ENCODE results near the gene SLC16A8. TPM values are rescaled to one million over a fixed set of nuclear protein-coding genes. Genes with fewer than 3 reads are reported as not detected.
"Not testable (repeated sequence)": the region's sequence is repeated elsewhere in the genome, so short reads cannot be mapped to it uniquely, and the experiment has no call there.

The SLC16A8 gene
- total RNA-seq, 2 donors from 2014 or later: not detected

- Mint-ChIP-seq H3K27me3 (no peaks in the 10 kb centered on the region), H3K4me1 (peaks cover 3% of the 10 kb centered on the region), H3K4me3 (no peak overlapping the region), H3K36me3 (ENCODE audit: low read depth) (peaks cover 2% of the 10 kb centered on the region), H3K27ac (peak overlapping the region; percentile 4)
- H3K9me3 ChIP-seq (ENCODE audit: control insufficient read depth, low read length, poor library complexity, severe bottlenecking): no peaks in the 10 kb centered on the region
- ATAC-seq: no peak
- DNase-seq: no peak
Observed at GRCh38 chr22:38122616-38123015, 38.6 kb upstream of the SLC16A8 start.

- H3K9me3 ChIP-seq (ENCODE audit: control insufficient read depth, low read length, poor library complexity, severe bottlenecking): no peaks in the 10 kb centered on the region
- no peak for DNase-seq
- no peaks in the 10 kb centered on the region for H3K27me3 Mint-ChIP-seq
- no peak overlapping the region for H3K27ac Mint-ChIP-seq
- peaks cover 3% of the 10 kb centered on the region for H3K4me1 Mint-ChIP-seq
- H3K36me3 Mint-ChIP-seq (ENCODE audit: low read depth): peaks cover 2% of the 10 kb centered on the region
- no peak for ATAC-seq
- H3K4me3 Mint-ChIP-seq: no peak overlapping the region
Observed at GRCh38 chr22:38120359-38121110, 36.6 kb upstream of the SLC16A8 start.

- H3K4me3 Mint-ChIP-seq; H3K4me1 Mint-ChIP-seq; H3K27me3 Mint-ChIP-seq; H3K36me3 Mint-ChIP-seq (ENCODE audit: low read depth); H3K9me3 ChIP-seq (ENCODE audit: control insufficient read depth, low read length, poor library complexity, severe bottlenecking); DNase-seq; ATAC-seq: not testable (repeated sequence)
- peak overlapping the region; percentile 27 for H3K27ac Mint-ChIP-seq
Observed at GRCh38 chr22:38118747-38119146, 34.8 kb upstream of the SLC16A8 start.

GRCh38 chr22:38118182-38118581 lies 34.2 kb upstream of the SLC16A8 start:
- no peaks in the 10 kb centered on the region for H3K9me3 ChIP-seq (ENCODE audit: control insufficient read depth, low read length, poor library complexity, severe bottlenecking)
- no peak overlapping the region for H3K27ac Mint-ChIP-seq
- peaks cover 2% of the 10 kb centered on the region for H3K36me3 Mint-ChIP-seq (ENCODE audit: low read depth)
- ATAC-seq (no peak), DNase-seq (no peak)
- peaks cover 6% of the 10 kb centered on the region for H3K4me1 Mint-ChIP-seq
- no peaks in the 10 kb centered on the region for H3K27me3 Mint-ChIP-seq
- H3K4me3 Mint-ChIP-seq: no peak overlapping the region

GRCh38 chr22:38117556-38117955 lies 33.6 kb upstream of the SLC16A8 start:
- not testable (repeated sequence) for H3K27me3 Mint-ChIP-seq; H3K27ac Mint-ChIP-seq; H3K36me3 Mint-ChIP-seq (ENCODE audit: low read depth); H3K4me3 Mint-ChIP-seq; DNase-seq; ATAC-seq; H3K9me3 ChIP-seq (ENCODE audit: control insufficient read depth, low read length, poor library complexity, severe bottlenecking); H3K4me1 Mint-ChIP-seq

GRCh38 chr22:38115423-38116205 lies 31.6 kb upstream of the SLC16A8 start:
- no peaks in the 10 kb centered on the region for H3K9me3 ChIP-seq (ENCODE audit: control insufficient read depth, low read length, poor library complexity, severe bottlenecking)
- H3K27me3 Mint-ChIP-seq: no peaks in the 10 kb centered on the region
- peaks cover 4% of the 10 kb centered on the region for H3K36me3 Mint-ChIP-seq (ENCODE audit: low read depth)
- H3K27ac Mint-ChIP-seq: no peak overlapping the region
- H3K4me3 Mint-ChIP-seq: no peak overlapping the region
- peaks cover 8% of the 10 kb centered on the region for H3K4me1 Mint-ChIP-seq
- DNase-seq (no peak), ATAC-seq (no peak)

- ATAC-seq: peak; percentile 91
- peak overlapping the region; percentile 27 for H3K27ac Mint-ChIP-seq
Observed at GRCh38 chr22:38114484-38115398, 30.8 kb upstream of the SLC16A8 start.

GRCh38 chr22:38112381-38112780 lies 28.4 kb upstream of the SLC16A8 start:
- no peak overlapping the region for H3K4me3 Mint-ChIP-seq
- H3K36me3 Mint-ChIP-seq (ENCODE audit: low read depth): peaks cover 4% of the 10 kb centered on the region
- no peak for DNase-seq
- H3K27ac Mint-ChIP-seq: no peak overlapping the region
- no peak for ATAC-seq
- no peaks in the 10 kb centered on the region for H3K9me3 ChIP-seq (ENCODE audit: control insufficient read depth, low read length, poor library complexity, severe bottlenecking)
- H3K4me1 Mint-ChIP-seq: peaks cover 10% of the 10 kb centered on the region
- no peaks in the 10 kb centered on the region for H3K27me3 Mint-ChIP-seq

More at GRCh38 chr22:38114484-38115398, 30.8 kb upstream of the SLC16A8 start:
- H3K9me3 ChIP-seq (ENCODE audit: control insufficient read depth, low read length, poor library complexity, severe bottlenecking): no peaks in the 10 kb centered on the region
- peak; percentile 54 to 79 (median 61) for DNase-seq
- Mint-ChIP-seq H3K27me3 (no peaks in the 10 kb centered on the region), H3K4me3 (no peak overlapping the region), H3K4me1 (peaks cover 8% of the 10 kb centered on the region), H3K36me3 (ENCODE audit: low read depth) (peaks cover 4% of the 10 kb centered on the region)

GRCh38 chr22:38111925-38112355 lies 28.0 kb upstream of the SLC16A8 start:
- no peaks in the 10 kb centered on the region for H3K9me3 ChIP-seq (ENCODE audit: control insufficient read depth, low read length, poor library complexity, severe bottlenecking)
- H3K4me3 Mint-ChIP-seq: no peak overlapping the region
- peaks cover 4% of the 10 kb centered on the region for H3K36me3 Mint-ChIP-seq (ENCODE audit: low read depth)
- ATAC-seq (no peak), DNase-seq (no peak)
- no peak overlapping the region for H3K27ac Mint-ChIP-seq
- H3K4me1 Mint-ChIP-seq: peaks cover 10% of the 10 kb centered on the region
- H3K27me3 Mint-ChIP-seq: no peaks in the 10 kb centered on the region

GRCh38 chr22:38110863-38111852 lies 27.2 kb upstream of the SLC16A8 start:
- Mint-ChIP-seq H3K27me3 (no peaks in the 10 kb centered on the region), H3K4me1 (peaks cover 10% of the 10 kb centered on the region), H3K4me3 (peak overlapping the region; percentile 21), H3K36me3 (ENCODE audit: low read depth) (peaks cover 4% of the 10 kb centered on the region), H3K27ac (peak overlapping the region; percentile 41)
- H3K9me3 ChIP-seq (ENCODE audit: control insufficient read depth, low read length, poor library complexity, severe bottlenecking): no peaks in the 10 kb centered on the region
- ATAC-seq (no peak), DNase-seq (no peak)

GRCh38 chr22:38110008-38110862 lies 26.3 kb upstream of the SLC16A8 start, which contains the start of gene BAIAP2L2:
BAIAP2L2 (minus strand) TSS chr22:38110684; CDS start chr22:38110525, 159 bp downstream.
- no peaks in the 10 kb centered on the region for H3K9me3 ChIP-seq (ENCODE audit: control insufficient read depth, low read length, poor library complexity, severe bottlenecking)
- ATAC-seq: no peak
- peak within 1 kb of the TSS; percentile 54 for H3K27ac Mint-ChIP-seq
- peaks cover 4% of the 10 kb centered on the region for H3K36me3 Mint-ChIP-seq (ENCODE audit: low read depth)
- peaks cover 12% of the 10 kb centered on the region for H3K4me1 Mint-ChIP-seq
- no peak for DNase-seq
- H3K4me3 Mint-ChIP-seq: peak within 1 kb of the TSS; percentile 66
- H3K27me3 Mint-ChIP-seq: no peaks in the 10 kb centered on the region
